ENCODE data around the gene PTPRO.

GRCh38 chr12:15600223-15600935, 278.1 kb downstream of the PTPRO start:
- TF ChIP-seq CTCF (IDR thresholded peaks at IDR 0.05; ENCODE audit: low read depth, low read length, poor library complexity, severe bottlenecking): no peak
- TF ChIP-seq EZH2phosphoT487 (IDR thresholded peaks at IDR 0.05; ENCODE audit: borderline replicate concordance, low read length): no peak
